ENCODE data around the gene EDEM3.
A peak's percentile ranks its signal among the peaks of the same experiment; 100 is the strongest.

GRCh38 chr1:184754476-184755225 is at the start of gene EDEM3:
- TF ChIP-seq, protein P1, sequence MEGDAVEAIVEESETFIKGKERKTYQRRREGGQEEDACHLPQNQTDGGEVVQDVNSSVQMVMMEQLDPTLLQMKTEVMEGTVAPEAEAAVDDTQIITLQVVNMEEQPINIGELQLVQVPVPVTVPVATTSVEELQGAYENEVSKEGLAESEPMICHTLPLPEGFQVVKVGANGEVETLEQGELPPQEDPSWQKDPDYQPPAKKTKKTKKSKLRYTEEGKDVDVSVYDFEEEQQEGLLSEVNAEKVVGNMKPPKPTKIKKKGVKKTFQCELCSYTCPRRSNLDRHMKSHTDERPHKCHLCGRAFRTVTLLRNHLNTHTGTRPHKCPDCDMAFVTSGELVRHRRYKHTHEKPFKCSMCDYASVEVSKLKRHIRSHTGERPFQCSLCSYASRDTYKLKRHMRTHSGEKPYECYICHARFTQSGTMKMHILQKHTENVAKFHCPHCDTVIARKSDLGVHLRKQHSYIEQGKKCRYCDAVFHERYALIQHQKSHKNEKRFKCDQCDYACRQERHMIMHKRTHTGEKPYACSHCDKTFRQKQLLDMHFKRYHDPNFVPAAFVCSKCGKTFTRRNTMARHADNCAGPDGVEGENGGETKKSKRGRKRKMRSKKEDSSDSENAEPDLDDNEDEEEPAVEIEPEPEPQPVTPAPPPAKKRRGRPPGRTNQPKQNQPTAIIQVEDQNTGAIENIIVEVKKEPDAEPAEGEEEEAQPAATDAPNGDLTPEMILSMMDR (IDR thresholded peaks at IDR 0.05): peak in 1 of 7 experiments; percentile 13
- TF ChIP-seq POLR2A (IDR thresholded peaks at IDR 0.05): peak; percentile 98 to 99 (median 99)
